Measurements from ENCODE around the gene CSGALNACT2.

DNA sequence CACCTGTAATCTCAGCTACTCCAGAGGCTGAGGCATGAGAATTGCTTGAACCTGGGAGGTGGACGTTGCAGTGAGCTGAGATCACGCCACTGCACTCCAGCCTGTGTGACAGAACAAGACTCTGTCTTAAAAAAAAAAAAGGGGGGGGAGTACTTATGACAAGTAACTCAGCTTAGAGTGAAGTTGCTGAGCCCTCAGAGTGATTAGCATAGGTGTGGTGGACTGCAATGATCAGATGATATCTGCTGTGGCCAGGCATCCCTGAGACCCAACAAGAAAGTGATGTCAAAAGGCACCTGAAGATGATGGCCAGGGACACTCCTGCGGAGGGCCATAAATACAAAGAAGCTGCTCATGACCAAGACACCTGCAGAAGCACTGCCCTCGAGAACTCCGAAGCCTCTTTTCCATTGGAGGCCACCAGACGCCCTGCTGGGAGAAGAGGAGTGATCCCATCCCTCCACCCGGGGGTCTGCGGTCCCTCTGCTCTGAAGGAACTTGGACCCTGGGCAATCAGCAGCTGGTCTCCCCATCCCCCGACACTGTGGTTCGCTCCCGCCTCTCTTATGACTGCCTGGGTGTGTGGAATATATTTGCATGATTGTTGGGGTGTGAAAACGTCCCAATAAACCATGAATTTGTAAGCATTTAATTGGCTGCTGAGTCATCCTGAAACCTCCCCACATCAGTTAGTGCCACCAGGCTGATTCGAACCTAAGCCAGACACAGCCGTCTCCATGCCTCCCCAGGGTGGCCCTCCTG is 82.6 kb downstream of the CSGALNACT2 start:
- TF ChIP-seq, protein P1, sequence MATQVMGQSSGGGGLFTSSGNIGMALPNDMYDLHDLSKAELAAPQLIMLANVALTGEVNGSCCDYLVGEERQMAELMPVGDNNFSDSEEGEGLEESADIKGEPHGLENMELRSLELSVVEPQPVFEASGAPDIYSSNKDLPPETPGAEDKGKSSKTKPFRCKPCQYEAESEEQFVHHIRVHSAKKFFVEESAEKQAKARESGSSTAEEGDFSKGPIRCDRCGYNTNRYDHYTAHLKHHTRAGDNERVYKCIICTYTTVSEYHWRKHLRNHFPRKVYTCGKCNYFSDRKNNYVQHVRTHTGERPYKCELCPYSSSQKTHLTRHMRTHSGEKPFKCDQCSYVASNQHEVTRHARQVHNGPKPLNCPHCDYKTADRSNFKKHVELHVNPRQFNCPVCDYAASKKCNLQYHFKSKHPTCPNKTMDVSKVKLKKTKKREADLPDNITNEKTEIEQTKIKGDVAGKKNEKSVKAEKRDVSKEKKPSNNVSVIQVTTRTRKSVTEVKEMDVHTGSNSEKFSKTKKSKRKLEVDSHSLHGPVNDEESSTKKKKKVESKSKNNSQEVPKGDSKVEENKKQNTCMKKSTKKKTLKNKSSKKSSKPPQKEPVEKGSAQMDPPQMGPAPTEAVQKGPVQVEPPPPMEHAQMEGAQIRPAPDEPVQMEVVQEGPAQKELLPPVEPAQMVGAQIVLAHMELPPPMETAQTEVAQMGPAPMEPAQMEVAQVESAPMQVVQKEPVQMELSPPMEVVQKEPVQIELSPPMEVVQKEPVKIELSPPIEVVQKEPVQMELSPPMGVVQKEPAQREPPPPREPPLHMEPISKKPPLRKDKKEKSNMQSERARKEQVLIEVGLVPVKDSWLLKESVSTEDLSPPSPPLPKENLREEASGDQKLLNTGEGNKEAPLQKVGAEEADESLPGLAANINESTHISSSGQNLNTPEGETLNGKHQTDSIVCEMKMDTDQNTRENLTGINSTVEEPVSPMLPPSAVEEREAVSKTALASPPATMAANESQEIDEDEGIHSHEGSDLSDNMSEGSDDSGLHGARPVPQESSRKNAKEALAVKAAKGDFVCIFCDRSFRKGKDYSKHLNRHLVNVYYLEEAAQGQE (IDR thresholded peaks at IDR 0.05; ENCODE audit: low read depth), result no peak
- TF ChIP-seq, protein P2, sequence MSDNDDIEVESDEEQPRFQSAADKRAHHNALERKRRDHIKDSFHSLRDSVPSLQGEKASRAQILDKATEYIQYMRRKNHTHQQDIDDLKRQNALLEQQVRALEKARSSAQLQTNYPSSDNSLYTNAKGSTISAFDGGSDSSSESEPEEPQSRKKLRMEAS (IDR thresholded peaks at IDR 0.05), result no peak
- TF ChIP-seq EP300 (IDR thresholded peaks at IDR 0.05; ENCODE audit: borderline replicate concordance) (no peak), CEBPB (IDR thresholded peaks at IDR 0.05) (no peak), EGR1 (IDR thresholded peaks at IDR 0.05) (no peak), TAF1 (IDR thresholded peaks at IDR 0.05; ENCODE audit: low read depth) (no peak), FOXM1 (IDR thresholded peaks at IDR 0.05; ENCODE audit: borderline replicate concordance, low read depth) (no peak), RAD21 (IDR thresholded peaks at IDR 0.05; ENCODE audit: low read depth) (no peak), YY1 (IDR thresholded peaks at IDR 0.05; ENCODE audit: low read depth) (no peak), USF1 (IDR thresholded peaks at IDR 0.05) (no peak), TEAD4 (IDR thresholded peaks at IDR 0.05) (no peak), TCF12 (IDR thresholded peaks at IDR 0.05; ENCODE audit: low read depth) (no peak), CREB1 (IDR thresholded peaks at IDR 0.05; ENCODE audit: low read depth) (no peak), NFIC (IDR thresholded peaks at IDR 0.05) (no peak)
